H9 (cell line): Measurements from ENCODE around the gene KIF1A. TPM values are rescaled to one million over a fixed set of nuclear protein-coding genes. Genes with fewer than 3 reads are reported as not detected.

Source experiments
- DNase-seq: peaks from one replicate; pipeline ENCODE4 v3.0.0-alpha.2; 2017
- H2AFZ ChIP-seq: one replicate; pipeline ENCODE4 v1.6.1; 2013; ENCODE audit warnings: mild to moderate bottlenecking, low read length, control low read depth, moderate library complexity
- H2AK5ac ChIP-seq: 2 replicates; pipeline ENCODE4 v1.6.1; 2013; ENCODE audit warnings: low read length, control low read depth, mixed read lengths; ENCODE audit not compliant: insufficient read length
- H2BK120ac ChIP-seq: one replicate; pipeline ENCODE4 v1.6.1; 2013; ENCODE audit warnings: low read depth, mild to moderate bottlenecking, low read length, control low read depth, inconsistent platforms; ENCODE audit not compliant: poor library complexity, severe bottlenecking
- H2BK12ac ChIP-seq: 2 replicates; pipeline ENCODE4 v1.6.1; 2013; ENCODE audit warnings: low read length, control low read depth, mixed read lengths, low read depth; ENCODE audit not compliant: insufficient read length
- H2BK15ac ChIP-seq: 2 replicates; pipeline ENCODE4 v1.6.1; 2013; ENCODE audit warnings: low read depth, low read length, control low read depth
- H2BK20ac ChIP-seq: one replicate; pipeline ENCODE4 v1.6.1; 2013; ENCODE audit warnings: low read depth, mild to moderate bottlenecking, low read length, control low read depth, inconsistent platforms; ENCODE audit not compliant: poor library complexity, severe bottlenecking
- H2BK5ac ChIP-seq: 2 replicates; pipeline ENCODE4 v1.6.1; 2013; ENCODE audit warnings: low read length, control low read depth, mixed read lengths; ENCODE audit not compliant: insufficient read length
- H3K14ac ChIP-seq: 2 replicates; pipeline ENCODE4 v1.6.1; 2013; ENCODE audit warnings: low read length, control low read depth; ENCODE audit not compliant: insufficient read depth
- H3K18ac ChIP-seq: 2 replicates; pipeline ENCODE4 v1.6.1; 2013; ENCODE audit warnings: low read depth, mild to moderate bottlenecking, mixed read lengths, low read length, control low read depth; ENCODE audit not compliant: insufficient read length
- H3K23ac ChIP-seq: 2 replicates; pipeline ENCODE4 v1.6.1; 2013; ENCODE audit warnings: low read length, control low read depth, mixed read lengths, low read depth; ENCODE audit not compliant: insufficient read length
- H3K23me2 ChIP-seq: 2 replicates; pipeline ENCODE4 v1.6.1; 2013; ENCODE audit warnings: low read depth, mild to moderate bottlenecking, mixed read lengths, low read length, control low read depth; ENCODE audit not compliant: insufficient read length, poor library complexity, severe bottlenecking
- H3K27ac ChIP-seq: 2 replicates; pipeline ENCODE4 v1.5.1; 2013; ENCODE audit warnings: low read length, control low read depth, mixed read lengths, low read depth; ENCODE audit not compliant: insufficient read length
- H3K27me3 ChIP-seq: 2 replicates; pipeline ENCODE4 v1.6.1; 2013; ENCODE audit warnings: low read length, control low read depth, inconsistent platforms; ENCODE audit not compliant: insufficient read depth
- H3K4ac ChIP-seq: 2 replicates; pipeline ENCODE4 v1.6.1; 2013; ENCODE audit warnings: low read depth, mild to moderate bottlenecking, control low read depth, inconsistent platforms, low read length, moderate library complexity
- H3K4me1 ChIP-seq: 2 replicates; pipeline ENCODE4 v1.6.1; 2013; ENCODE audit warnings: low read length, control low read depth, inconsistent platforms; ENCODE audit not compliant: insufficient read depth
- H3K4me2 ChIP-seq: 2 replicates; pipeline ENCODE4 v1.6.1; 2013; ENCODE audit warnings: low read length, control low read depth, mixed read lengths; ENCODE audit not compliant: insufficient read length, insufficient read depth
- H3K56ac ChIP-seq: 2 replicates; pipeline ENCODE4 v1.6.1; 2013; ENCODE audit warnings: low read depth, mild to moderate bottlenecking, mixed read lengths, low read length, control low read depth; ENCODE audit not compliant: insufficient read length
- H3K79me1 ChIP-seq: 2 replicates; pipeline ENCODE4 v1.6.1; 2013; ENCODE audit warnings: low read depth, mild to moderate bottlenecking, moderate library complexity, low read length, control low read depth, inconsistent platforms; ENCODE audit not compliant: insufficient read depth, poor library complexity, severe bottlenecking
- H3K79me2 ChIP-seq: 2 replicates; pipeline ENCODE4 v1.6.1; 2013; ENCODE audit warnings: low read length, control low read depth, inconsistent platforms; ENCODE audit not compliant: insufficient read depth
- H3K9ac ChIP-seq: 2 replicates; pipeline ENCODE4 v1.6.1; 2013; ENCODE audit warnings: low read length, control low read depth, mixed read lengths; ENCODE audit not compliant: insufficient read length; ENCODE audit errors: extremely low read depth
- H3K9me3 ChIP-seq: one replicate; pipeline ENCODE4 v1.6.1; 2013; ENCODE audit warnings: low read depth, low read length, inconsistent platforms; ENCODE audit not compliant: control insufficient read depth
- H3T11ph ChIP-seq: one replicate; pipeline ENCODE4 v1.6.1; 2013; ENCODE audit warnings: mild to moderate bottlenecking, low read length, control low read depth, inconsistent platforms
- H4K20me1 ChIP-seq: one replicate; pipeline ENCODE4 v1.6.1; 2013; ENCODE audit not compliant: control insufficient read depth, insufficient read length, insufficient read depth
- H4K5ac ChIP-seq: 2 replicates; pipeline ENCODE4 v1.6.1; 2013; ENCODE audit warnings: low read depth, mild to moderate bottlenecking, mixed read lengths, low read length, control low read depth; ENCODE audit not compliant: insufficient read length
- H4K8ac ChIP-seq: replicated peaks from 2 replicates; pipeline ENCODE4 v1.6.1; 2013; ENCODE audit warnings: low read length, control low read depth, mixed read lengths, low read depth; ENCODE audit not compliant: insufficient read length
- H4K91ac ChIP-seq: 2 replicates; pipeline ENCODE4 v1.6.1; 2013; ENCODE audit warnings: low read depth, mild to moderate bottlenecking, moderate library complexity, mixed read lengths, low read length, control low read depth; ENCODE audit not compliant: insufficient read length
- H3K27ac Mint-ChIP-seq, 3 experiments: 2 replicates in 2 of 3; 3 replicates in 1 of 3; pipeline ENCODE4 v1.8.0; 2020 to 2021; ENCODE audit warnings: mixed read lengths in 3 of 3, mild to moderate bottlenecking in 1 of 3, moderate library complexity in 1 of 3
- H3K27me3 Mint-ChIP-seq: 2 replicates; pipeline ENCODE4 v1.8.0; 2021; ENCODE audit warnings: low read depth, mild to moderate bottlenecking, moderate library complexity, mixed read lengths
- H3K36me3 Mint-ChIP-seq, 3 experiments: 2 replicates in 2 of 3; 3 replicates in 1 of 3; pipeline ENCODE4 v1.8.0; 2020 to 2021; ENCODE audit warnings: low read depth in 3 of 3, mixed read lengths in 3 of 3; ENCODE audit not compliant: insufficient read depth in 1 of 3
- H3K4me1 Mint-ChIP-seq, 2 experiments: 2 replicates each; pipeline ENCODE4 v1.8.0; 2020; ENCODE audit warnings: mixed read lengths in 2 of 2
- H3K4me3 Mint-ChIP-seq, 2 experiments: 2 replicates in 1 of 2; 3 replicates in 1 of 2; pipeline ENCODE4 v1.8.0; 2020 to 2021; ENCODE audit warnings: mild to moderate bottlenecking in 2 of 2, mixed read lengths in 2 of 2, moderate library complexity in 1 of 2
- H3K9me3 Mint-ChIP-seq, 2 experiments: 2 replicates in 1 of 2; 3 replicates in 1 of 2; pipeline ENCODE4 v1.8.0; 2020; ENCODE audit warnings: mild to moderate bottlenecking in 2 of 2, mixed read lengths in 2 of 2, moderate library complexity in 1 of 2
- CTCF ChIP-seq: fragments of 200-600 bp; sonication (generic); conservative IDR thresholded peaks from 3 replicates; pipeline ENCODE4 v1.8.0; 2021; ENCODE audit warnings: antibody characterized with exemption, mild to moderate bottlenecking
- WGBS: extraction: QIAGEN DNeasy Blood & Tissue Kit; methylation state at CpG from one replicate; pipeline ENCODE4 v1.1.7; 2013; ENCODE audit warnings: missing lambda C conversion rate, low lambda C conversion rate, mixed read lengths; ENCODE audit not compliant: insufficient read length; ENCODE audit errors: extremely low coverage; 5-methylcytosine and 5-hydroxymethylcytosine counted together
- total RNA-seq: library from RNA; stranded (reverse); gene quantifications from 2 replicates; pipeline ENCODE4 v1.2.1, GENCODE V29; 2021

Gene KIF1A
- total RNA-seq, 1 experiment from 2014 or later, result 204 TPM

- Histone ChIP-seq H3K14ac (no peak overlapping the region), H3K27ac (no peak overlapping the region), H4K5ac (no peak overlapping the region), H2AK5ac (no peak overlapping the region), H3K9ac (no peak overlapping the region), H3K56ac (no peak overlapping the region), H3K23ac (no peak overlapping the region), H3K4me1 (peaks cover 3% of the 10 kb centered on the region; the same call in 1 of the 2 replicates), H3K9me3 (no peaks in the 10 kb centered on the region), H4K8ac (no peak overlapping the region), H2BK20ac (no peak overlapping the region), H2BK15ac (no peak overlapping the region), H3K79me1 (peaks cover 10% of the 10 kb centered on the region), H3K27me3 (no peaks in the 10 kb centered on the region), H3T11ph (no peak overlapping the region), H4K91ac (no peak overlapping the region), H3K18ac (no peak overlapping the region), H2AFZ (no peak overlapping the region), H3K4ac (no peak overlapping the region), H2BK5ac (no peak overlapping the region), H3K79me2 (peaks cover 52% of the 10 kb centered on the region; the same call in 1 of the 2 replicates), H3K23me2 (no peaks in the 10 kb centered on the region), H4K20me1 (peaks cover 2% of the 10 kb centered on the region), H2BK12ac (no peak overlapping the region), H3K4me2 (no peak overlapping the region), H2BK120ac (no peak overlapping the region)
- TF ChIP-seq CTCF, result peak; percentile 33; the same call in 2 of the 3 replicates
- peak overlapping the region in 1 of 2 experiments; percentile 51; a peak in 2 of 5 replicates for H3K4me3 Mint-ChIP-seq
- peaks cover 9 to 15% of the 10 kb centered on the region in 2 experiments for H3K4me1 Mint-ChIP-seq
- H3K27me3 Mint-ChIP-seq, result peaks cover 1% of the 10 kb centered on the region; the same call in 1 of the 2 replicates
- H3K27ac Mint-ChIP-seq, result peak overlapping the region in 2 of 3 experiments; percentile 82 to 88; a peak in 2 of 7 replicates
- peaks cover 17 to 21% of the 10 kb centered on the region in 2 experiments for H3K9me3 Mint-ChIP-seq
- no CpG with 5 or more reads among the region's 6 CpGs for WGBS
- peaks cover 48 to 73% (median 62%) of the 10 kb centered on the region in 3 experiments for H3K36me3 Mint-ChIP-seq
- no peak for DNase-seq
Measured at GRCh38 chr2:240810199-240810598, 9.8 kb downstream of the KIF1A start.
